Kidney epithelial cell (primary cell): ENCODE measurements around the gene IL36RN. TPM values are rescaled to one million over a fixed set of nuclear protein-coding genes. Genes with fewer than 3 reads are reported as not detected.

Experiments used
- DNase-seq: peaks from one replicate; pipeline ENCODE4 v3.0.0-alpha.2; 2010; ENCODE audit warnings: low read depth
- H3K27me3 ChIP-seq: 2 replicates; pipeline ENCODE4 v1.6.0; 2011; ENCODE audit warnings: low read length; ENCODE audit not compliant: control insufficient read depth, insufficient read depth
- H3K36me3 ChIP-seq: 2 replicates; pipeline ENCODE4 v1.5.1; 2011; ENCODE audit warnings: low read length; ENCODE audit not compliant: control insufficient read depth, insufficient read depth
- H3K4me3 ChIP-seq: 2 replicates; pipeline ENCODE4 v1.5.1; 2011; ENCODE audit warnings: low read depth, mild to moderate bottlenecking, control low read depth, low read length
- total RNA-seq: library from RNA; depleted of rRNA; stranded (reverse); fragments of >200 nt; gene quantifications from 2 replicates; pipeline ENCODE4 v1.2.3, GENCODE V29; 2015
- TF ChIP-seq, protein P1 (sequence below): IDR thresholded peaks from 2 replicates; pipeline ENCODE4 v1.5.1; 2011; ENCODE audit warnings: mild to moderate bottlenecking, moderate library complexity, low read length, control low read depth, inconsistent platforms; ENCODE audit not compliant: insufficient read depth, poor library complexity, severe bottlenecking

Gene IL36RN
- total RNA-seq, 1 donor from 2014 or later: 0.04 TPM

DNA sequence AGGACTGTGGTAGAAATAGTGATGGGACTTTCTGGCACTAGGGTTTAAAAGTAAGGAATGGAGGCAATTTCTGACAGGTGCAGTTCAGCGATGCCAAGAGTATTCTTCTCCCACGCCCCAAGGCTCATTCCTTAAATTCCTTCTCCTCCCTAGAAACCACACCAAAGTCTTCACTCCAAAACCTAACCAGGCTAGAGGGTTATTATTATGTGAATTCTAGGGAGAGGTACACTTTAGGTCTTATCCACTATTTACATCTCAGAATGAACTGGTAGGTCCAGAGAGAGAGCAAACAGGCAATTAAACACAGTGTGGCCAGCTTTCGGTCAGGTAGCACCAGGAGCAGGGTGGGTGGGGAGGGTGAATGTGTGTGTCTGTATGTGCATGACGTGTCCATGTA is 20.1 kb downstream of the IL36RN start:
- no peaks in the 10 kb centered on the region for H3K36me3 ChIP-seq
- DNase-seq: peak; percentile 4
- H3K27me3 ChIP-seq: no peaks in the 10 kb centered on the region
- no peak overlapping the region for H3K4me3 ChIP-seq
- TF ChIP-seq, protein P1, sequence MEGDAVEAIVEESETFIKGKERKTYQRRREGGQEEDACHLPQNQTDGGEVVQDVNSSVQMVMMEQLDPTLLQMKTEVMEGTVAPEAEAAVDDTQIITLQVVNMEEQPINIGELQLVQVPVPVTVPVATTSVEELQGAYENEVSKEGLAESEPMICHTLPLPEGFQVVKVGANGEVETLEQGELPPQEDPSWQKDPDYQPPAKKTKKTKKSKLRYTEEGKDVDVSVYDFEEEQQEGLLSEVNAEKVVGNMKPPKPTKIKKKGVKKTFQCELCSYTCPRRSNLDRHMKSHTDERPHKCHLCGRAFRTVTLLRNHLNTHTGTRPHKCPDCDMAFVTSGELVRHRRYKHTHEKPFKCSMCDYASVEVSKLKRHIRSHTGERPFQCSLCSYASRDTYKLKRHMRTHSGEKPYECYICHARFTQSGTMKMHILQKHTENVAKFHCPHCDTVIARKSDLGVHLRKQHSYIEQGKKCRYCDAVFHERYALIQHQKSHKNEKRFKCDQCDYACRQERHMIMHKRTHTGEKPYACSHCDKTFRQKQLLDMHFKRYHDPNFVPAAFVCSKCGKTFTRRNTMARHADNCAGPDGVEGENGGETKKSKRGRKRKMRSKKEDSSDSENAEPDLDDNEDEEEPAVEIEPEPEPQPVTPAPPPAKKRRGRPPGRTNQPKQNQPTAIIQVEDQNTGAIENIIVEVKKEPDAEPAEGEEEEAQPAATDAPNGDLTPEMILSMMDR: no peak

DNA sequence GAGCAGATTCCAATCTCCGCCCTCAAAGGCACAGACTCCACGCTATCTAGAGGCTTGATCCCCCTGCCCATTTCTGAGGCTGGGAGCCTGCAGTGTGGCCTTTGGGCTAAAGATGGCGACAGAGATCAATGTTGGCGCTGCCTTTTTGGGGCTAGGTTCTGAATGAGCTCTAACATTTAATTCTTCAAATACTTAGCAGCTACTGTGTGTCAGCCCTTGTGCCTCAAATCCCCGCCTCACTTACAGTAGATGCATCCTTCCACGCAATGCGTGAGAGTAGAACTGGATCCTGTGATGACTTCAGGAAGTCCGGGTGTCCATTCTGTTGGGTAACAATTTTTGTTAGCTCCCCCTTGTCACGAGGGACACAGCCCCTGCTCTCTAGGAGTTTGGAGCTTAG is 21.1 kb downstream of the IL36RN start:
- TF ChIP-seq, protein P1: peak; percentile 85
- H3K4me3 ChIP-seq: no peak overlapping the region
- no peak for DNase-seq
- H3K36me3 ChIP-seq: no peaks in the 10 kb centered on the region
- no peaks in the 10 kb centered on the region for H3K27me3 ChIP-seq

DNA sequence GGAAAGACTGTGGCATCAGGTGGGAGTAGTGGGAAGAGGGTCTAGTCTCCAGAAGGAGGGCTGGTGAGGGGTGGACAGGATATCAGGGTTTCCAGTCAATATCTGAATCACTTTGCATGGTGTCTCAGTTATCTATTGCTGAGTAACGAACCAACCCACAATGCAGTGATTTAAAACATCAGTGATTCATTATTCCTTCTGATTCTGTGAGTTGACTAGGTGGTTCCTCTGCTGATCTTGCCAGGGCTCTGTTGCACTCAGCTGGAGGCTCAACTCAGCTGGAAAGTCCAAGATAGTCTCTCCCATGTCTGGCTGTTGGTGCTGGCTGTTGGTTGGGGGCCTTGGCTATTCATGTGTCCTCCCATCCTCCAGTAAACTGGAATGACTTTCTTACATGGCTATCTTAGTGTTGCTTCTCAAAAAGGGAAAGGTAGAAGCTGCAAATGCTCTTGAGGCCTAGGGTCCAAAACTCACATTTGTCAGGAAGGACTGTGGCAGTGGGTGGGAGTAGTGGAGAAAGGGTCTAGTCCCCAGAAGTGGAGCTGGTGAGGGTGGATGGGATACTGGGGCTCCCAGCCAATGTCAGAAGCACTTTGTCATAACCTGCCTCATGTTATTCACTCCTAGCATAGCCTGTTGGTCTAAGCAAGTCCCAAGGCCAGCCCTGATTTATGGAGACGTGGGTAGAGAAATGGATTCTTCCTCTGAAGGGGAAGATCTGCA is 22.7 kb downstream of the IL36RN start:
- no peak for DNase-seq
- Histone ChIP-seq H3K4me3 (no peak overlapping the region), H3K27me3 (no peaks in the 10 kb centered on the region), H3K36me3 (no peaks in the 10 kb centered on the region)
- TF ChIP-seq, protein P1: no peak

DNA sequence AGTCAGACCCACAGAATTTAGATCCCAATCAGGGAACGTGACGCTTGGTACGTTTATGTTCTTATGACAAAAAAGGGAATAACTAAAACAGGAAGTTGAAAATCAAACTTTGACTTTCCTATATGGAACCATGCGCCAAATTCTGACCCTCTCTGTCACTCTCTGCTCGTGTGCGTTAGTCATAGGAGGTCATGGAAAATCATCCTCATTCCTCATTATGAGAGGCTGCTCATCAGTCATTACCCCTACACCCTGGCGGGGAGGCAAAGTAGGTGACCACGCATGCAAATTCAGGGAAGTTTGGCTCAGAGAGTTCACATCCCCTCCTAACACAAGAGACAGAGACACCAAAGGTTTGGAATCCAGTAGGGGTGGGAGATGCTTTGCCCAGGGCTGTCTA is 24.3 kb downstream of the IL36RN start:
- TF ChIP-seq, protein P1: no peak
- no peaks in the 10 kb centered on the region for H3K36me3 ChIP-seq
- H3K27me3 ChIP-seq: no peaks in the 10 kb centered on the region
- DNase-seq: no peak
- H3K4me3 ChIP-seq: no peak overlapping the region

DNA sequence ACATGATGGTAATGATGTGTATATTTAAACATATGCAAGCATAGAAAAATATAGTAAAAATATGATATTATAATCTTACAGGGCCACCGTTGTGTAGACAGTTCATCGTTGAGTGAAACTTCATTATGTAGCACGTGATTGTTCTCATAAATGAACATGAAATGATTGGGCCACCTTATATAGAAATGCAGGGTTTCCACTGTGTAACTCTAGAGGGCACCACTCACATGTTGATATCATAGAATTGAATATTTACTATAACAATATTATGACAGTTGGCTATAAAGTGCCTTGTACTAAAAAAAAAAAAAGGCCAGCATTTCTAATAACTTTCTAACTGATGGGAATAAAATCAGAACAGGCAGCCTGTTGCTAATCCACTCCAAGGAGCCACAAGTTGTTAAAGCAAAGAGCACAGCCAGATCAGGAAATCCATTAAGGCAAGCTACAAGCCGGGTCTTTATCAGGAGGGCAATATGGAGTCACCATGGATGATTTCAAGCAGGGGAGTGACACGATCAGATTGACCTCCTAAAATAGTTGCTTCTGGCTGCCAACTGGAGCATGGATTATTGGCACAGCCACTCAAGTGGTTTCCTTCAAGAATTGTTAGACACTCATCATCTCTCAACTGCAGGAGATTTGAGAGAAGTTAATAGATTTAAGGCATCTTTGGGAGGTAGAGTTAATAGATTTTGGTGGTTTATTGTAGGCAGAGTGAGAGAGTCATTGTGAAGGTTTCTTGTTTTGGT is 25.4 kb downstream of the IL36RN start:
- H3K27me3 ChIP-seq: no peaks in the 10 kb centered on the region
- TF ChIP-seq, protein P1: peak; percentile 34
- H3K36me3 ChIP-seq: no peaks in the 10 kb centered on the region
- H3K4me3 ChIP-seq: no peak overlapping the region
- DNase-seq: no peak
